Measurements from ENCODE around the gene GNB2.

The GNB2 gene

DNA sequence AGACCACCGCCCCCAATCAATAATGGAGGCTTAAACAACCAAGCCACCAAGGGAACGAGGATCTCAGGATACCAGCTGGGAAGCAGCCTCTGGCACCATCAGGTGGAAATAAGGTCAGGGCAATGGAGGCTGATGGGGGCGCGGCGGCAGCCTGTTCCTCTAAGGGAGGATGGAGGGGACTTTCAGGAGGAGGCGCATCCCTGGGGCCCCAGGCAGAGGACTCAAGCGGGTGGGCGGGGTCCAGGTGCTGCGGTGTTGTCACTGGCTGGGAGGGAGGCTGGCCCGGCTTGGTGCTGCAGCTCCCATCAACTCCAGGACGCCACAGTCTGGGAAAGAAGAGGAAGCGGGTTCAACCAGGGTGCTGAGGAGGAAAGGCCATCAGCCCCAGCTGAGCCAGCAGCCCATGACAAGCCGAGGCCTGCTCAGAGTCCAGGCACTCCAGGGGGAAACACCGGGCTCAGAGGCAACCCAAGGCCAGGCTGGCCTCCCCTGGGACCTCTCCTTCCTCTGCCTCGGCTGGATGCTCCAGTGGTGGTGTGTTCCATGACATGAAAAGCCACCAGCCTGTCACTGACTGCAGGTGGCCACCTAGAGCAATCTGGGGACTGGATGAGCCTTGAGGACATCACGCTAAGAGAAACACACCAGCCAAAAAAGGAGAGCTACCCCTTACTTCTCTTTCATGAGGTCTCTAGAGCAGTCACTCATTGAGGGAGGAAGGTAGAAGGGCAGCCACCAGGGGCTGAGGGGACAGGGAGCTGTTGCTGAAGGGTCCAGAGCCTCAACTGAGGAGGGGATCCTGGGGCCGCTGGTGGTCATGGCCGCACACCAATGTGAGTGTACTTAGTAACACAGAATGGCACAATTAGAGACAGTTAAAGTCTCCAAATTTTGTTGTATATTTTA lies 15.9 kb downstream of the GNB2 start:
- no peak overlapping the region for H3K27ac ChIP-seq
- peaks cover 68% of the 10 kb centered on the region for H3K36me3 ChIP-seq
- TF ChIP-seq, protein P1, sequence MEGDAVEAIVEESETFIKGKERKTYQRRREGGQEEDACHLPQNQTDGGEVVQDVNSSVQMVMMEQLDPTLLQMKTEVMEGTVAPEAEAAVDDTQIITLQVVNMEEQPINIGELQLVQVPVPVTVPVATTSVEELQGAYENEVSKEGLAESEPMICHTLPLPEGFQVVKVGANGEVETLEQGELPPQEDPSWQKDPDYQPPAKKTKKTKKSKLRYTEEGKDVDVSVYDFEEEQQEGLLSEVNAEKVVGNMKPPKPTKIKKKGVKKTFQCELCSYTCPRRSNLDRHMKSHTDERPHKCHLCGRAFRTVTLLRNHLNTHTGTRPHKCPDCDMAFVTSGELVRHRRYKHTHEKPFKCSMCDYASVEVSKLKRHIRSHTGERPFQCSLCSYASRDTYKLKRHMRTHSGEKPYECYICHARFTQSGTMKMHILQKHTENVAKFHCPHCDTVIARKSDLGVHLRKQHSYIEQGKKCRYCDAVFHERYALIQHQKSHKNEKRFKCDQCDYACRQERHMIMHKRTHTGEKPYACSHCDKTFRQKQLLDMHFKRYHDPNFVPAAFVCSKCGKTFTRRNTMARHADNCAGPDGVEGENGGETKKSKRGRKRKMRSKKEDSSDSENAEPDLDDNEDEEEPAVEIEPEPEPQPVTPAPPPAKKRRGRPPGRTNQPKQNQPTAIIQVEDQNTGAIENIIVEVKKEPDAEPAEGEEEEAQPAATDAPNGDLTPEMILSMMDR (IDR thresholded peaks at IDR 0.05; ENCODE audit: low read depth, low read length): no peak
- no peak overlapping the region for H3K4me3 ChIP-seq (ENCODE audit: low read depth, low read length)
- H3K27me3 ChIP-seq (ENCODE audit: insufficient read depth, low read depth, severe bottlenecking): no peaks in the 10 kb centered on the region
- no peaks in the 10 kb centered on the region for H3K9me3 ChIP-seq (ENCODE audit: severe bottlenecking)
- no peak for DNase-seq

DNA sequence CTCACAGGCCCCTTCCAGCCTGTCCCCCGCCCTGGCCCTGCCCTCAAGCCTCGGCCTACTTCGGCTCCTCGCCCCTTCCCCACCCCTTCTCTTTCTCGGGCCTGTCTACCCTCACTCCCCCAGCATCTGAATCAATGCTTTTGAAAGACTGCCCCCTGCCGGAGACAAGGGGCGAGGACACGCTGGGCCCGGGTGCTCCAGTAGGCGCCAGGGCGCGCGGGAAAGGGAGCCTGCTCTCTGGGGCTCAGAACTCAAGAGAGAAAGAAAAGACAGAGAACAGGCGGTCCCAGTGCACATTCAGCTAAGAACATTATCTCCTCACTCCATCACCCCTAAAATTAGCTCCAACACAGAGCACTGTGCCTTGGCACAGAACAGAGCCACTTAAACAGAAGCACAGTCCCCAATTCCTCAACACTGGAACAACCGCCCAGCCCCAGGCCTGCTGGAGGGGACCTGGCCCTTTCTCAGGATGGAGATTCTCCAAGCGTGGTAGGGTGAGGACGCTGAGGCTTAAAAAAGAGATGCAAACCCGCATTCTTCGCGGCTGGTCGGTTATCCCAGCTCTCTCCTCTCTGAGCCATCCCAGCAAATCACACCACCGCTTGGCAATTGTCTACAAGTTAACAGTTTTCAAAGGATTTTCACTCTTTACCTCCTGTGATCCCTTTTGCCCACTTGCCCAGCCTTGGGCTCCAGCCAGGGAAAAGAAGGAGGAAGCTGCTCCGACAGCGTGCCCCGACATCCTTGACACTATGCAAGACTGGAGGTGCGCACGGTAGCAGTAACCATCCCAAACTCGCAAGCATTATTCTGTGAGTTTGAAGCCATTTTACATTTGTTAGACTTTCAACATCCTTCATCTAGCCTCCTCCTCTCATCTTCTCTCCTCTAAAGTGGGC lies 18.4 kb downstream of the GNB2 start:
- TF ChIP-seq, protein P1 (IDR thresholded peaks at IDR 0.05; ENCODE audit: low read depth, low read length): peak; percentile 78
- Histone ChIP-seq H3K27me3 (ENCODE audit: insufficient read depth, low read depth, severe bottlenecking) (no peaks in the 10 kb centered on the region), H3K36me3 (peaks cover 47% of the 10 kb centered on the region), H3K27ac (peak overlapping the region; percentile 30), H3K4me3 (ENCODE audit: low read depth, low read length) (no peak overlapping the region), H3K9me3 (ENCODE audit: severe bottlenecking) (no peaks in the 10 kb centered on the region)
- peak; percentile 87 for DNase-seq

DNA sequence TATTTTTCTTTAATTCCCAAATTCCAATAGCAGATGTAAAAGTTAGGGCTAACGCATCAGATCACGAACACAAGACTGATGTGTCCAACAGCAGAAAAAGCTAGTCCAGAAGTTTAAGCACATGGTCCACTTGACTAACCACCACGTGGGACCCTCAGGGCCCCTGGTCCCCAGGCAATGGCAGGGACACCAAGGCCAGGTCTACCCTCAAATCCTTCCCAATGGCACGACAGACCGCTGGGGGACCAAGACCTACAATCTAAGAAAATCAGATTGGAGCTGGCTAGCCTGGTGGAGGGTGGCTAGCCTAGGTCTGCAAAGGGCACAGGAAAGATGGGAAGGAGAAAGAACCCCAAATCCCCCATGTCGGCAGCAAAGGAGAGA lies 19.0 kb downstream of the GNB2 start:
- Histone ChIP-seq H3K36me3 (peaks cover 42% of the 10 kb centered on the region), H3K9me3 (ENCODE audit: severe bottlenecking) (no peaks in the 10 kb centered on the region), H3K4me3 (ENCODE audit: low read depth, low read length) (peak overlapping the region; percentile 91), H3K27me3 (ENCODE audit: insufficient read depth, low read depth, severe bottlenecking) (no peaks in the 10 kb centered on the region), H3K27ac (no peak overlapping the region)
- TF ChIP-seq, protein P1 (IDR thresholded peaks at IDR 0.05; ENCODE audit: low read depth, low read length): no peak
- no peak for DNase-seq

DNA sequence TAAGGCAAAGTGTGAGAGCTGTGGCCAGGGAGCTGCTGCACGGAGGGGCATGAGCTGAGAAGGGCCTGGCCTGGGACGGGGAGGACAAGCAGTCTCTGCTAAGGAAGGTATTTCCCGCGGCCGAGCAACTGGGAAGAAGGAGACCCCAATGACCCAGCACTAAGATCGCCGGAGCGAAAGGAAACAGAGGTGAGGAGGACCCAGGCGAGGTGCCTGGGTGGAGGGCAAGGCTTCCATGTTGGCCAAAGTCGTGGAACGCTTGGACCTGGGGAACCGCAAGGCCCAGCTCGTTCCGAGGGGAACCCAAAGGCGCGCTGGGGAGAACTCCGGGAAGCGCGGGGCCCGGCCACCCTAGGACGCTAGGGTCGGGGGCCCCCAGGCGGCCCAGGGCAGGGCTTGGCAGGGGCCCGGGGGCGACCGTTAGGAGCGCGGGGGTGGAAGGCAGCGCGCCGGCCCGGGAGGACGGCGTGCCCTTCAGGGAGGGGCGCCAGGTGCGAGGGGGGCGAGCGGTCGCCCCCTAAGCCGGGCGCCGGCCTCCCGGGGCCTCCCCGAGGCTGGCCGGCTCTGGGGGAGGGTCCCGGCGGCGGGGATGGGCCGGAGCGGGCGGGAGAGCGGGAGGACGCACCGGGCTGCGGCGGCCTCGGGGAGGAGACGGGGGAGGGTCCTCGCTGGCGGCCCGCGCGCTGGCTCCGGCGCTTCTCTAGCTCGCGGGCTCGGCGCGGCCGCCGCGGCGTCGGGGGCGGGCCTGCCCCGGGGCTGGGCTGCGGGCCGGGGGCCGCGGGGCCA lies 20.0 kb downstream of the GNB2 start:
- H3K27ac ChIP-seq: peak overlapping the region; percentile 86
- H3K36me3 ChIP-seq: peaks cover 33% of the 10 kb centered on the region
- no peaks in the 10 kb centered on the region for H3K9me3 ChIP-seq (ENCODE audit: severe bottlenecking)
- no peak for DNase-seq
- no peaks in the 10 kb centered on the region for H3K27me3 ChIP-seq (ENCODE audit: insufficient read depth, low read depth, severe bottlenecking)
- TF ChIP-seq, protein P1 (IDR thresholded peaks at IDR 0.05; ENCODE audit: low read depth, low read length): no peak
- peak overlapping the region; percentile 91 for H3K4me3 ChIP-seq (ENCODE audit: low read depth, low read length)

DNA sequence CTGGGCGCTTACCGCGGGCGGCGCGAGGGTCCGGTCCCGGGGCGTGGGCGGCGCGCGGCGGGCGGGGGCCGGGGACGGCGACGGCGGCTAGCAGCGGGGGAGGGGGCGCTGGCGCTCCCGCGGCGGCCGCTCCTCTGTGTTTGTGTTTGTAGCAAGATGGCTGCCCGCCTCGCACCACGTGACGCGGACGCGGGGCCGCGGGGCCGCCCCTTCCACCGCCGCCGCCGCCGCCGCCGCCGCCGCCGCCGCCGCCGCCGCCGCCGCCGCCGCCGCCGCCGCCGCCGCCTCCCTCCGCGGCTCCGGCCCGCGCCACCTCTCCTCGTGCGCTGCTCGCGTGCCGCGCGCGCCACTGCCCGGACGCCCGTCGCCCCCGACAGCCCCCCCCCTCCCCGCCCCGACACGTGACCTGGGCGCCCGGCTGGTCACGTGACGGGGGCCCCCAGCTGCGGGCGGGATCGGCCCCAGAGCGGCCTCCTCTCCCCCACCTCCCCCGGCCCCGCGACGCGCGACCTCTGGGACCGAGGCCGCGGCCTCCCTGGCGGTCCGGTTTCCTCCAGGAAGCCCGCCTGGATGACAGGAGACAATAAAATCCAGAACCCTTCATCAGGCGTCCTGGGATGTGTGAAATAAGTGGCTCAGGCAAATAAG lies 20.7 kb downstream of the GNB2 start, which contains the start of gene GIGYF1:
Gene GIGYF1 (minus strand): TSS at position 153 of the 648 bp plus-strand sequence. CDS start 6,012 bp downstream, outside the sequence.
- peak within 1 kb of the TSS; percentile 91 for H3K4me3 ChIP-seq (ENCODE audit: low read depth, low read length)
- TF ChIP-seq, protein P1 (IDR thresholded peaks at IDR 0.05; ENCODE audit: low read depth, low read length): no peak
- no peaks in the 10 kb centered on the region for H3K9me3 ChIP-seq (ENCODE audit: severe bottlenecking)
- DNase-seq: peak; percentile 70
- peak within 1 kb of the TSS; percentile 86 for H3K27ac ChIP-seq
- peaks cover 2% of the 10 kb centered on the region for H3K27me3 ChIP-seq (ENCODE audit: insufficient read depth, low read depth, severe bottlenecking)
- H3K36me3 ChIP-seq: peaks cover 26% of the 10 kb centered on the region
